PFSK-1 (cell line): ENCODE data around the gene AIDA.

Experiments used
- FOXP2 ChIP-seq: optimal IDR thresholded peaks from 2 replicates; pipeline ENCODE3; 2011; ENCODE audit warnings: borderline replicate concordance, control low read depth, inconsistent platforms; ENCODE audit not compliant: insufficient read depth; ENCODE audit errors: extremely low read length, extremely low read depth
- POLR2AphosphoS5 ChIP-seq: IDR thresholded peaks from 2 replicates; pipeline ENCODE4 v1.6.1; 2012; ENCODE audit warnings: low read depth, mild to moderate bottlenecking, control low read depth, low read length, moderate library complexity
- REST ChIP-seq, 2 experiments: IDR thresholded peaks; 2 replicates each; pipeline versions ENCODE4 v1.6.1 to v1.8.0; 2011 to 2012; ENCODE audit warnings: low read depth in 2 of 2, low read length in 2 of 2, control low read depth in 1 of 2, inconsistent platforms in 1 of 2, mild to moderate bottlenecking in 1 of 2, moderate library complexity in 1 of 2; ENCODE audit not compliant: insufficient read depth in 1 of 2
- SIN3A ChIP-seq: IDR thresholded peaks from 2 replicates; pipeline ENCODE4 v1.6.1; 2012; ENCODE audit warnings: mild to moderate bottlenecking, low read length, moderate library complexity, borderline replicate concordance; ENCODE audit not compliant: insufficient read depth
- TAF1 ChIP-seq: IDR thresholded peaks from 2 replicates; pipeline ENCODE4 v1.6.1; 2012; ENCODE audit warnings: low read length, control low read depth, borderline replicate concordance; ENCODE audit not compliant: insufficient read depth

AIDA gene

GRCh38 chr1:222711319-222712252 lies 705 bp downstream of the AIDA start:
- TF ChIP-seq POLR2AphosphoS5 (peak; percentile 88), REST (IDR thresholded peaks at IDR 0.05; ENCODE audit: insufficient read depth in 1 of 2, low read depth in 2 of 2, low read length in 2 of 2) (no peak), SIN3A (peak; percentile 39; the same call in 1 of the 2 replicates), TAF1 (peak; percentile 74; the same call in 1 of the 2 replicates)

- TF ChIP-seq POLR2AphosphoS5 (0 out of 2 replicates have a peak, but pooled peaks have one; percentile 40), REST (IDR thresholded peaks at IDR 0.05; ENCODE audit: insufficient read depth in 1 of 2, low read depth in 2 of 2, low read length in 2 of 2) (no peak)
These were observed 2.6 kb downstream of the AIDA start for GRCh38 chr1:222709700-222710153.

DNA sequence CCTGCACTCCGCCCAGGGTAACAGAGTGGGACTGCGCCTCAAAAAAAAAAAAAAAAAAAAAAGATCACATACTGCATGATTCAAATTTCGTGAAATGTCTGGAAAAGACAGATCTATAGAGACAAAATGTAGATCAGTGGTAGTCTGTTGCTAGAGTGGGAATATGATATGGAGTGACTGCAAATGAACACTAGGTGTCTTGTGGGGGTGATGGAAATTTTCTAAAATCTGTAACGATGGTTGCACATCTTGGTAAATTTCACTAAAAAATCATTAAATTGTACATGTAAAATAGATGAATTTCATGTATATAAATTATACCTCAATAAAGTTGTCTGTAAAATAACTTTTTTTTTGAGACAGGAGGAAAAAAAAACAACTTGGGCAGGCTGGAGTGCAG lies 5.5 kb downstream of the AIDA start:
- TF ChIP-seq FOXP2 (no peak), POLR2AphosphoS5 (no peak), TAF1 (no peak), REST (IDR thresholded peaks at IDR 0.05; ENCODE audit: insufficient read depth in 1 of 2, low read depth in 2 of 2, low read length in 2 of 2) (no peak)

DNA sequence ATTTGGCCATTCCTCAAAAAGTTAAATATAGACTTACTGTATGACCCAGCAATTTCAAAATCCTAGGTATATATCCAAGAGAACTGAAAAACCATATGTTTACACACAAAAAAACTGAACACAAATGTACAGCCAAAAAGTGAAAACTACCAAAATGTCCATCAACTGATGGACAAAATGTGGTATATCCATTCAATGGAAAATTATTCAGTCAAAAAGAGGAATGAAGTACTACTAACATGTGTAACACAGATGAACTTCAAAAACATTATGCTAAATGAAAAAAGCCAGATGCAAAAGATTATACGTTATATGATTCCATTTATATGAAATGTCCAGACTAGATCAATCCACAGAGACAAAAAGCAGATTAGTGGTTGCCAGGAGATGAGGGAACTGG lies 8.0 kb downstream of the AIDA start:
- TF ChIP-seq POLR2AphosphoS5 (no peak), FOXP2 (no peak), REST (IDR thresholded peaks at IDR 0.05; ENCODE audit: insufficient read depth in 1 of 2, low read depth in 2 of 2, low read length in 2 of 2) (no peak), TAF1 (no peak), SIN3A (no peak)

DNA sequence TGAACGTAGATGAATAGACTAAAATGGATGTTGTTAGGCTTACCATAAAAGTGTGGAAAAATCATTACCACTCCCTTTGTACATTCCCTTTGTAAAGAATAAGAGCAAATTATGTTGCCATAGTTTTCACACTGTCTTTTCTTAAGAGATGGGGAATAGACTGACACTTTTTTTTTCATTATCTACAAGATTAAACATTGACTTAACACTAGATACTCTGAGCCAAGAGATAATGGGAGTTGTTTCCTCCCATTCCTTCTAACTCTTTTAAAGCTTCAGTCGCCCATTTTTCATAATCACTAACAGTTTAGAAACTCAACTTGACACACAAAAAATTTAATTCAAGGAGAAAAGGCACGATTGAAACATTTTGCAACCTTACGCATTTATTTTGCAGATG lies 10.1 kb downstream of the AIDA start:
- TF ChIP-seq REST (IDR thresholded peaks at IDR 0.05; ENCODE audit: insufficient read depth in 1 of 2, low read depth in 2 of 2, low read length in 2 of 2) (no peak), TAF1 (no peak), POLR2AphosphoS5 (no peak), SIN3A (no peak), FOXP2 (no peak)
